MM.1S (cell line): ENCODE results near the gene EIF2S2.

Experiments used
- DNase-seq: peaks from one replicate; pipeline ENCODE4 v3.0.0-alpha.2; 2015
- H2AFZ ChIP-seq: fragments of 300-600 bp; sonication (generic); 2 replicates; pipeline ENCODE4 v1.6.0; 2016; ENCODE audit warnings: antibody characterized with exemption, low read length
- H3F3A ChIP-seq: fragments of 300-600 bp; sonication (generic); 2 replicates; pipeline ENCODE4 v1.6.1; 2016; ENCODE audit warnings: mild to moderate bottlenecking, antibody characterized with exemption, low read length, moderate library complexity, mixed read lengths; ENCODE audit not compliant: insufficient read depth
- H3K27ac ChIP-seq: fragments of 300-600 bp; sonication (generic); 2 replicates; pipeline ENCODE4 v1.5.1; 2016; ENCODE audit warnings: mild to moderate bottlenecking, low read length
- H3K27me3 ChIP-seq: fragments of 300-600 bp; sonication (generic); replicated peaks from 2 replicates; pipeline ENCODE4 v1.6.0; 2016; ENCODE audit warnings: low read length; ENCODE audit not compliant: insufficient read depth
- H3K36me3 ChIP-seq: fragments of 300-600 bp; sonication (generic); replicated peaks from 2 replicates; pipeline ENCODE4 v1.6.1; 2016; ENCODE audit warnings: mild to moderate bottlenecking, low read length, mixed read lengths; ENCODE audit not compliant: insufficient read depth
- H3K4me1 ChIP-seq: fragments of 300-600 bp; sonication (generic); 2 replicates; pipeline ENCODE4 v1.6.1; 2016; ENCODE audit warnings: low read length, mixed read lengths
- H3K4me2 ChIP-seq: fragments of 300-600 bp; sonication (generic); 2 replicates; pipeline ENCODE4 v1.6.0; 2016; ENCODE audit warnings: low read depth, low read length
- H3K4me3 ChIP-seq: fragments of 300-600 bp; sonication (generic); 2 replicates; pipeline ENCODE4 v1.5.1; 2016; ENCODE audit warnings: low read length, mixed read lengths
- H3K79me2 ChIP-seq: fragments of 300-600 bp; sonication (generic); 2 replicates; pipeline ENCODE4 v1.6.1; 2016; ENCODE audit warnings: mixed run types, low read length, mixed read lengths
- H3K9ac ChIP-seq: fragments of 300-600 bp; sonication (generic); 2 replicates; pipeline ENCODE4 v1.6.1; 2016; ENCODE audit warnings: low read length, mixed read lengths
- H3K9me2 ChIP-seq: fragments of 300-600 bp; sonication (generic); replicated peaks from 2 replicates; pipeline ENCODE4 v1.6.1; 2016; ENCODE audit warnings: mild to moderate bottlenecking, low read length, mixed read lengths; ENCODE audit not compliant: insufficient read depth
- H3K9me3 ChIP-seq: fragments of 300-600 bp; sonication (generic); replicated peaks from 2 replicates; pipeline ENCODE4 v1.6.1; 2016; ENCODE audit warnings: mild to moderate bottlenecking, low read length, mixed read lengths; ENCODE audit not compliant: insufficient read depth
- H4K20me1 ChIP-seq: fragments of 300-600 bp; sonication (generic); 2 replicates; pipeline ENCODE4 v1.6.1; 2016; ENCODE audit warnings: mild to moderate bottlenecking, low read length, moderate library complexity, mixed read lengths; ENCODE audit not compliant: insufficient read depth
- EZH2 ChIP-seq: fragments of 300-600 bp; sonication (generic); optimal IDR thresholded peaks from 2 replicates; pipeline ENCODE3; 2017; ENCODE audit warnings: low read depth, mild to moderate bottlenecking, antibody characterized with exemption, low read length, mixed read lengths
- EZH2phosphoT487 ChIP-seq: fragments of 300-600 bp; sonication (generic); IDR thresholded peaks from 2 replicates; pipeline ENCODE4 v1.6.1; 2018; ENCODE audit warnings: antibody characterized with exemption, low read length
- TF ChIP-seq, protein P1 (sequence below): fragments of 300-600 bp; sonication (generic); IDR thresholded peaks from 2 replicates; pipeline ENCODE4 v1.5.1; 2016; ENCODE audit warnings: antibody characterized with exemption, low read length, mixed read lengths

The EIF2S2 gene

DNA sequence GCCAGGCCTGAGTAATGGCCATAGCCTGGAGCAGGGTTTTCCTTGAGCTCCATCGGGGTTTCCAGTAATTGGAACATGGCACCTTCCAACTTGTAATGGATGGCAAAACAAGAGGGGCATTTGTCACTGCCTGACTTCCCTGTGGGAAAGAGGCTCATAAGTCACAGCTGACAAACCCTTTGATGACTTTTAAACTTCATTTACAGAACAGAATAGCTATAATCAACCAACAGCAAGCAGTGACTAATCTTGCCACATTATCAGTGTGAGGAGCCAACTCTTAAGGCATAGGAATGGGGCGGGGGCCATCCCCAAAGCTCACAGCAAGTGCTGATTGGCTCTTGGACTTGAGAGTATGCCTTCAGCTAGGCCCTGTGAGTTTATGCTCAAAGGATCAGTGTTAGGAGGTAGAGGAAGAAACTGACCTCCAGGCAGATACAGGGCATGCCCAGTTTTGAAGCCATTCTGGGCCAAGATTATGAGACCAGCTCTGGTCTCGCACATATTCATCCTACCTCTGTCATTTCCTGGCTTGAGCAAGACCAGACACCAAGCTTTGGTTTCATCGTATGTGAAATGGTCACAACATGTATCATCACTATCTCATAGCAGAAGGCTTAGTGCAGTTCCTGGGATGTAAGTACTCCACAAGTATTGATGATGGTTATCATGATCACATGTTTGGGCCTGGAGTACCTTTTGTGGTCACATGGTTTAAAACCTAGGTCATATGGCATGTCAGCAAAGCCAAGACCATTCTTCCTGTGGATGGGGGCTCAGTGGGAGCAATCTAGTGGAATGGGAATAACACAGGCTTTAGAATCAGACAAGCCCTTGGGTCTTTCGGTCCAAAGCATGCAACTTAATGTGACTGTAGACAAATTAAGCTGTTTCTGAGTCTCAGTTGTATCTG is 49.2 kb downstream of the EIF2S2 start:
- Histone ChIP-seq H2AFZ (no peak overlapping the region), H3K27me3 (no peaks in the 10 kb centered on the region), H3K9me2 (no peaks in the 10 kb centered on the region), H3K4me2 (no peak overlapping the region), H3K27ac (no peak overlapping the region), H3K4me1 (no peaks in the 10 kb centered on the region; the same call in 1 of the 2 replicates), H3F3A (peaks cover 3% of the 10 kb centered on the region; the same call in 1 of the 2 replicates), H3K79me2 (peaks cover 100% of the 10 kb centered on the region), H4K20me1 (peaks cover 52% of the 10 kb centered on the region), H3K9me3 (no peaks in the 10 kb centered on the region), H3K4me3 (no peak overlapping the region), H3K36me3 (peaks cover 3% of the 10 kb centered on the region; the same call in 1 of the 2 replicates), H3K9ac (no peak overlapping the region)
- DNase-seq: no peak
- TF ChIP-seq, protein P1, sequence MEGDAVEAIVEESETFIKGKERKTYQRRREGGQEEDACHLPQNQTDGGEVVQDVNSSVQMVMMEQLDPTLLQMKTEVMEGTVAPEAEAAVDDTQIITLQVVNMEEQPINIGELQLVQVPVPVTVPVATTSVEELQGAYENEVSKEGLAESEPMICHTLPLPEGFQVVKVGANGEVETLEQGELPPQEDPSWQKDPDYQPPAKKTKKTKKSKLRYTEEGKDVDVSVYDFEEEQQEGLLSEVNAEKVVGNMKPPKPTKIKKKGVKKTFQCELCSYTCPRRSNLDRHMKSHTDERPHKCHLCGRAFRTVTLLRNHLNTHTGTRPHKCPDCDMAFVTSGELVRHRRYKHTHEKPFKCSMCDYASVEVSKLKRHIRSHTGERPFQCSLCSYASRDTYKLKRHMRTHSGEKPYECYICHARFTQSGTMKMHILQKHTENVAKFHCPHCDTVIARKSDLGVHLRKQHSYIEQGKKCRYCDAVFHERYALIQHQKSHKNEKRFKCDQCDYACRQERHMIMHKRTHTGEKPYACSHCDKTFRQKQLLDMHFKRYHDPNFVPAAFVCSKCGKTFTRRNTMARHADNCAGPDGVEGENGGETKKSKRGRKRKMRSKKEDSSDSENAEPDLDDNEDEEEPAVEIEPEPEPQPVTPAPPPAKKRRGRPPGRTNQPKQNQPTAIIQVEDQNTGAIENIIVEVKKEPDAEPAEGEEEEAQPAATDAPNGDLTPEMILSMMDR: no peak
- TF ChIP-seq EZH2phosphoT487: no peak

DNA sequence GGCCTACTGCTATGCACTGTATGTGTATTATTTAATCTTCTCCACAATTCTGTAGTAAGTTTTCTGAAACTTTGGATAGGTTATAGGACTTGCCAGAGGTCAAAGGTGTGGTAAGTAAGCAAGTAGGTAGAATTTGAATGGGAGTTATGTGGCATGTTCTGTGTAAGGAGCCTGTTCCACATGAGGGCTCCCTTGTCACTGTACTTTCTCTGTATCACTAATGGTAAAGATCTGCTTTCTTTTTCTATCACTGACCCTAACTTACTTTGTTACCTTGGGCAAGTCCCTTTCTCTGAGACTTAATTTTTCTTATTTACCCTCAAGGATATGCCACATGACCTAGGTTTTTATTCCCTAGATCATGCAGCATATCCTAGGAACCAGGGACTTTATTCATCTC is 50.3 kb downstream of the EIF2S2 start:
- Histone ChIP-seq H3K9me3 (no peaks in the 10 kb centered on the region), H3K4me3 (no peak overlapping the region), H3K9ac (no peak overlapping the region), H3K4me1 (no peaks in the 10 kb centered on the region; the same call in 1 of the 2 replicates), H3K27ac (no peak overlapping the region), H3K79me2 (peaks cover 100% of the 10 kb centered on the region), H3K36me3 (peaks cover 3% of the 10 kb centered on the region; the same call in 1 of the 2 replicates), H3K27me3 (no peaks in the 10 kb centered on the region), H4K20me1 (peaks cover 58% of the 10 kb centered on the region), H3K9me2 (no peaks in the 10 kb centered on the region), H2AFZ (no peak overlapping the region), H3K4me2 (no peak overlapping the region), H3F3A (no peaks in the 10 kb centered on the region)
- TF ChIP-seq EZH2: no peak
- TF ChIP-seq EZH2phosphoT487: no peak
- TF ChIP-seq, protein P1: no peak
- DNase-seq: no peak

DNA sequence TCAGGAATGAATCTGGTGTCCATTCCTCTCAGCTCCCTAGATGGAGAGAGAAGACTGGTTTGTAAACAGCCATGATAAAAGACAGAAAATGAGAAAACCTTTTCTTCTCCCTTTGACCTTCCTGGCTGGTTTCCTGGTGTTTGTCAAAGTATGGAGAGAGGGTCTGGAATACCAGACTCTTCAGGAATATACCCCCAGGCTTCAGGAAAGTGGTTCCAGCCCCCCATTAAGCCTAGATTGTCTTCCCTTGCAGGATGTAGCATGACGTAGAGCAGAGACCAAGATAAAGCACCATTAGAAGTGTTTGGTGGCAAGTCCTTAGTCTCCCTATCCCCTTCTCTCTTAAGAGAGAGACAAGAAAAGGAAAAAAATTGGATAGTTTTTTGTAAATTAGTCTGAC is 51.1 kb downstream of the EIF2S2 start:
- no peak for DNase-seq
- TF ChIP-seq, protein P1: no peak
- TF ChIP-seq EZH2phosphoT487 (no peak), EZH2 (no peak)
- Histone ChIP-seq H3K4me1 (no peaks in the 10 kb centered on the region), H3K27me3 (no peaks in the 10 kb centered on the region), H3K4me2 (no peak overlapping the region), H3K79me2 (peaks cover 100% of the 10 kb centered on the region), H3K9me3 (no peaks in the 10 kb centered on the region), H3K9me2 (no peaks in the 10 kb centered on the region), H2AFZ (no peak overlapping the region), H3K9ac (no peak overlapping the region), H3K27ac (no peak overlapping the region), H4K20me1 (peaks cover 65% of the 10 kb centered on the region), H3F3A (no peaks in the 10 kb centered on the region), H3K4me3 (no peak overlapping the region), H3K36me3 (peaks cover 3% of the 10 kb centered on the region; the same call in 1 of the 2 replicates)
